Fibroblast of skin of back (primary cell): ENCODE results near the gene GLI3.
A peak's percentile ranks its signal among the peaks of the same experiment; 100 is the strongest.

ENCODE experiments used
- DNase-seq: peaks from one replicate; pipeline ENCODE4 v3.0.0-alpha.2; 2013

Gene GLI3

GRCh38 chr7:41994746-41995110 is 242.3 kb downstream of the GLI3 start:
- peak; percentile 39 for DNase-seq

GRCh38 chr7:41994036-41994745 is 242.8 kb downstream of the GLI3 start:
- DNase-seq, result no peak

- peak; percentile 71 for DNase-seq
These were observed 243.8 kb downstream of the GLI3 start for GRCh38 chr7:41992881-41993867.

- peak; percentile 46 for DNase-seq
These were observed 252.1 kb downstream of the GLI3 start for GRCh38 chr7:41984888-41985287.

GRCh38 chr7:41981046-41982040 is 255.7 kb downstream of the GLI3 start:
- DNase-seq, result no peak

GRCh38 chr7:41979834-41980307 is 257.1 kb downstream of the GLI3 start:
- DNase-seq, result peak; percentile 51

GRCh38 chr7:41978858-41979257 is 258.2 kb downstream of the GLI3 start:
- DNase-seq, result no peak

- DNase-seq, result no peak
These were observed 259.3 kb downstream of the GLI3 start for GRCh38 chr7:41977661-41978060.

- peak; percentile 68 for DNase-seq
These were observed 259.8 kb downstream of the GLI3 start for GRCh38 chr7:41977151-41977651.

- no peak for DNase-seq
These were observed 260.6 kb downstream of the GLI3 start for GRCh38 chr7:41976411-41976810.

GRCh38 chr7:41975849-41976248 is 261.2 kb downstream of the GLI3 start:
- DNase-seq, result no peak

GRCh38 chr7:41974870-41975557 is 262.0 kb downstream of the GLI3 start:
- DNase-seq, result no peak

GRCh38 chr7:41973202-41973730 is 263.7 kb downstream of the GLI3 start:
- DNase-seq, result no peak

- no peak for DNase-seq
These were observed 264.2 kb downstream of the GLI3 start for GRCh38 chr7:41972776-41973175.

GRCh38 chr7:41972270-41972669 is 264.7 kb downstream of the GLI3 start:
- no peak for DNase-seq

GRCh38 chr7:41971640-41972187 is 265.3 kb downstream of the GLI3 start:
- no peak for DNase-seq

- DNase-seq, result peak; percentile 56
These were observed 266.1 kb downstream of the GLI3 start for GRCh38 chr7:41970941-41971340.

- no peak for DNase-seq
These were observed 267.4 kb downstream of the GLI3 start for GRCh38 chr7:41969561-41970105.

GRCh38 chr7:41967156-41967555 is 269.9 kb downstream of the GLI3 start:
- peak; percentile 69 for DNase-seq

- DNase-seq, result no peak
These were observed 271.0 kb downstream of the GLI3 start for GRCh38 chr7:41965951-41966505.
